ENCODE data around the gene GUK1. TPM values are rescaled to one million over a fixed set of nuclear protein-coding genes. Genes with fewer than 3 reads are reported as not detected.
"Not testable (repeated sequence)": the region's sequence is repeated elsewhere in the genome, so short reads cannot be mapped to it uniquely, and the experiment has no call there.

Gene GUK1
- total RNA-seq, 2 experiments from 2014 or later, result 206 TPM

GRCh38 chr1:228107636-228108035 is 32.4 kb upstream of the GUK1 start:
- H3K27ac Mint-ChIP-seq, result no peak overlapping the region
- H3K9me3 Mint-ChIP-seq, result no peaks in the 10 kb centered on the region
- DNase-seq, result no peak
- peaks cover 10% of the 10 kb centered on the region for H3K36me3 Mint-ChIP-seq (ENCODE audit: low read depth)
- H3K4me1 Mint-ChIP-seq (ENCODE audit: low read depth), result peaks cover 36% of the 10 kb centered on the region
- peak overlapping the region; percentile 91 for H3K4me3 Mint-ChIP-seq
- intact Hi-C loops (cut with micrococcal nuclease), result loop anchor here (2.0 kb wide), 1 partner anchor 319 kb away; no protein-coding TSS in a partner anchor
- CTCF ChIA-PET, result no interaction called here
- no peaks in the 10 kb centered on the region for H3K27me3 Mint-ChIP-seq (ENCODE audit: low read depth)

- CTCF ChIA-PET, result interaction anchor here (1.1 kb wide), 1 partner anchor 57 kb away, joined by 3 read pairs; no protein-coding TSS in a partner anchor
Measured at GRCh38 chr1:228108055-228108690, 31.9 kb upstream of the GUK1 start.

GRCh38 chr1:228108742-228109072 is 31.4 kb upstream of the GUK1 start:
- H3K27ac Mint-ChIP-seq, result peak overlapping the region; percentile 76
- no peak for DNase-seq
- H3K4me3 Mint-ChIP-seq, result peak overlapping the region; percentile 91
- H3K9me3 Mint-ChIP-seq, result no peaks in the 10 kb centered on the region
- peaks cover 33% of the 10 kb centered on the region for H3K4me1 Mint-ChIP-seq (ENCODE audit: low read depth)
- H3K36me3 Mint-ChIP-seq (ENCODE audit: low read depth), result peaks cover 10% of the 10 kb centered on the region
- intact Hi-C loops (cut with micrococcal nuclease), result loop anchor here (1.0 to 2.0 kb wide), 5 partner anchors 26 to 320 kb away; partner anchors contain the start of genes ARF1 and GUK1
- CTCF ChIA-PET, result interaction anchor here (1.1 to 1.3 kb wide), 2 partner anchors 22 to 56 kb away, joined by 3 to 5 read pairs; no protein-coding TSS in a partner anchor
- no peaks in the 10 kb centered on the region for H3K27me3 Mint-ChIP-seq (ENCODE audit: low read depth)

More at GRCh38 chr1:228108055-228108690, 31.9 kb upstream of the GUK1 start:
- Mint-ChIP-seq H3K36me3 (ENCODE audit: low read depth) (peaks cover 10% of the 10 kb centered on the region), H3K4me3 (peak overlapping the region; percentile 91), H3K27ac (peak overlapping the region; percentile 76), H3K4me1 (ENCODE audit: low read depth) (peaks cover 36% of the 10 kb centered on the region), H3K27me3 (ENCODE audit: low read depth) (no peaks in the 10 kb centered on the region), H3K9me3 (no peaks in the 10 kb centered on the region)
- no peak for DNase-seq
- intact Hi-C loops (cut with micrococcal nuclease), result loop anchor here (2.0 kb wide), 1 partner anchor 319 kb away; no protein-coding TSS in a partner anchor

- H3K36me3 Mint-ChIP-seq (ENCODE audit: low read depth), result peaks cover 10% of the 10 kb centered on the region
Measured at GRCh38 chr1:228109073-228109961, 30.8 kb upstream of the GUK1 start, which contains the start of gene MRPL55. MRPL55 (minus strand) TSS chr1:228109299; CDS start chr1:228108260, 1,039 bp downstream.

GRCh38 chr1:228109962-228110488 is 30.1 kb upstream of the GUK1 start:
- peaks cover 23% of the 10 kb centered on the region for H3K4me1 Mint-ChIP-seq (ENCODE audit: low read depth)
- H3K4me3 Mint-ChIP-seq, result peak overlapping the region; percentile 91
- intact Hi-C loops (cut with micrococcal nuclease), result loop anchor here (1.0 to 2.0 kb wide), 5 partner anchors 28 to 321 kb away; partner anchors contain the start of genes ARF1 and GUK1
- no peak for DNase-seq
- peaks cover 6% of the 10 kb centered on the region for H3K36me3 Mint-ChIP-seq (ENCODE audit: low read depth)
- no peaks in the 10 kb centered on the region for H3K27me3 Mint-ChIP-seq (ENCODE audit: low read depth)
- H3K27ac Mint-ChIP-seq, result peak overlapping the region; percentile 85
- CTCF ChIA-PET, result interaction anchor here (0.7 to 1.7 kb wide), 4 partner anchors 9 to 1702 kb away, joined by 3 to 5 read pairs (median 4); partner anchors contain the start of gene PARP1
- no peaks in the 10 kb centered on the region for H3K9me3 Mint-ChIP-seq

More at GRCh38 chr1:228109073-228109961, 30.8 kb upstream of the GUK1 start, which contains the start of gene MRPL55:
- peak within 1 kb of the TSS; percentile 85 for H3K27ac Mint-ChIP-seq
- H3K9me3 Mint-ChIP-seq, result no peaks in the 10 kb centered on the region
- H3K4me3 Mint-ChIP-seq, result peak within 1 kb of the TSS; percentile 91
- CTCF ChIA-PET, result interaction anchor here (0.6 to 1.7 kb wide), 6 partner anchors 9 to 1701 kb away, joined by 3 to 5 read pairs (median 3); partner anchors contain the start of gene PARP1
- H3K27me3 Mint-ChIP-seq (ENCODE audit: low read depth), result no peaks in the 10 kb centered on the region
- peaks cover 27% of the 10 kb centered on the region for H3K4me1 Mint-ChIP-seq (ENCODE audit: low read depth)
- intact Hi-C loops (cut with micrococcal nuclease), result loop anchor here (1.0 to 2.0 kb wide), 5 partner anchors 27 to 321 kb away; partner anchors contain the start of genes ARF1 and GUK1
- peak; percentile 98 for DNase-seq

GRCh38 chr1:228110556-228110955 is 29.5 kb upstream of the GUK1 start:
- DNase-seq, result no peak
- H3K27me3 Mint-ChIP-seq (ENCODE audit: low read depth), result no peaks in the 10 kb centered on the region
- no peaks in the 10 kb centered on the region for H3K9me3 Mint-ChIP-seq
- H3K27ac Mint-ChIP-seq, result no peak overlapping the region
- intact Hi-C loops (cut with micrococcal nuclease), result no loop called here
- H3K36me3 Mint-ChIP-seq (ENCODE audit: low read depth), result peaks cover 5% of the 10 kb centered on the region
- H3K4me1 Mint-ChIP-seq (ENCODE audit: low read depth), result peaks cover 23% of the 10 kb centered on the region
- CTCF ChIA-PET, result interaction anchor here (0.6 to 1.7 kb wide), 2 partner anchors 27 to 111 kb away, joined by 3 to 5 read pairs; no protein-coding TSS in a partner anchor
- H3K4me3 Mint-ChIP-seq, result peak overlapping the region; percentile 91

- H3K27ac Mint-ChIP-seq; H3K36me3 Mint-ChIP-seq (ENCODE audit: low read depth); H3K27me3 Mint-ChIP-seq (ENCODE audit: low read depth); DNase-seq; H3K9me3 Mint-ChIP-seq; H3K4me3 Mint-ChIP-seq; intact Hi-C loops (cut with micrococcal nuclease): not testable (repeated sequence)
- CTCF ChIA-PET, result interaction anchor here (1.7 kb wide), 1 partner anchor 112 kb away, joined by 3 read pairs; no protein-coding TSS in a partner anchor
- peaks cover 23% of the 10 kb centered on the region for H3K4me1 Mint-ChIP-seq (ENCODE audit: low read depth)
Measured at GRCh38 chr1:228111315-228111714, 28.8 kb upstream of the GUK1 start.

GRCh38 chr1:228112167-228112566 is 27.9 kb upstream of the GUK1 start:
- Mint-ChIP-seq H3K9me3 (no peaks in the 10 kb centered on the region), H3K4me3 (no peak overlapping the region), H3K27ac (no peak overlapping the region), H3K4me1 (ENCODE audit: low read depth) (peaks cover 23% of the 10 kb centered on the region), H3K36me3 (ENCODE audit: low read depth) (peaks cover 3% of the 10 kb centered on the region), H3K27me3 (ENCODE audit: low read depth) (no peaks in the 10 kb centered on the region)
- intact Hi-C loops (cut with micrococcal nuclease), result no loop called here
- CTCF ChIA-PET, result no interaction called here
- DNase-seq, result no peak

- intact Hi-C loops (cut with micrococcal nuclease), result no loop called here
- peaks cover 2% of the 10 kb centered on the region for H3K9me3 Mint-ChIP-seq
- no peak overlapping the region for H3K4me3 Mint-ChIP-seq
- peaks cover 20% of the 10 kb centered on the region for H3K4me1 Mint-ChIP-seq (ENCODE audit: low read depth)
- DNase-seq, result no peak
- no peaks in the 10 kb centered on the region for H3K27me3 Mint-ChIP-seq (ENCODE audit: low read depth)
- CTCF ChIA-PET, result no interaction called here
- H3K36me3 Mint-ChIP-seq (ENCODE audit: low read depth), result peaks cover 4% of the 10 kb centered on the region
- H3K27ac Mint-ChIP-seq, result no peak overlapping the region
Measured at GRCh38 chr1:228112617-228113016, 27.5 kb upstream of the GUK1 start.

GRCh38 chr1:228114827-228115226 is 25.3 kb upstream of the GUK1 start:
- Mint-ChIP-seq H3K27me3 (ENCODE audit: low read depth) (no peaks in the 10 kb centered on the region), H3K4me1 (ENCODE audit: low read depth) (peaks cover 5% of the 10 kb centered on the region)
- CTCF ChIA-PET, result no interaction called here

GRCh38 chr1:228117335-228117734 is 22.7 kb upstream of the GUK1 start:
- DNase-seq, result no peak
- H3K36me3 Mint-ChIP-seq (ENCODE audit: low read depth), result peaks cover 7% of the 10 kb centered on the region
- peaks cover 4% of the 10 kb centered on the region for H3K4me1 Mint-ChIP-seq (ENCODE audit: low read depth)
- H3K27ac Mint-ChIP-seq, result no peak overlapping the region
- intact Hi-C loops (cut with micrococcal nuclease), result no loop called here
- peaks cover 5% of the 10 kb centered on the region for H3K9me3 Mint-ChIP-seq
- CTCF ChIA-PET, result no interaction called here
- no peaks in the 10 kb centered on the region for H3K27me3 Mint-ChIP-seq (ENCODE audit: low read depth)
- no peak overlapping the region for H3K4me3 Mint-ChIP-seq

More at GRCh38 chr1:228114827-228115226, 25.3 kb upstream of the GUK1 start:
- intact Hi-C loops (cut with micrococcal nuclease), result no loop called here
- Mint-ChIP-seq H3K9me3 (peaks cover 5% of the 10 kb centered on the region), H3K4me3 (no peak overlapping the region), H3K27ac (no peak overlapping the region), H3K36me3 (ENCODE audit: low read depth) (peaks cover 7% of the 10 kb centered on the region)
- no peak for DNase-seq

GRCh38 chr1:228118040-228118439 is 22.0 kb upstream of the GUK1 start:
- Mint-ChIP-seq H3K27me3 (ENCODE audit: low read depth) (no peaks in the 10 kb centered on the region), H3K27ac (no peak overlapping the region), H3K9me3 (peaks cover 5% of the 10 kb centered on the region), H3K4me3 (no peak overlapping the region), H3K4me1 (ENCODE audit: low read depth) (peaks cover 4% of the 10 kb centered on the region), H3K36me3 (ENCODE audit: low read depth) (peaks cover 7% of the 10 kb centered on the region)
- intact Hi-C loops (cut with micrococcal nuclease), result no loop called here
- CTCF ChIA-PET, result interaction anchor here (1.3 to 1.4 kb wide), 2 partner anchors 9 to 13 kb away, joined by 5 to 8 read pairs; partner anchors contain the start of gene MRPL55
- no peak for DNase-seq

Data from activated naive CD4-positive, alpha-beta T cell treated with anti-CD3 and anti-CD28 coated beads for 36 hours (primary cell).